IPS DF 4.7 (cell line): ENCODE measurements around the gene AP3S2.
"Not testable (repeated sequence)": the region's sequence is repeated elsewhere in the genome, so short reads cannot be mapped to it uniquely, and the experiment has no call there.

Source experiments
- DNase-seq: peaks from one replicate; pipeline ENCODE4 v3.0.0-alpha.2; 2013; ENCODE audit warnings: low spot score; ENCODE audit errors: extremely low read depth

AP3S2 gene

GRCh38 chr15:89864958-89865739 lies 28.6 kb downstream of the AP3S2 start:
- no peak for DNase-seq

DNA sequence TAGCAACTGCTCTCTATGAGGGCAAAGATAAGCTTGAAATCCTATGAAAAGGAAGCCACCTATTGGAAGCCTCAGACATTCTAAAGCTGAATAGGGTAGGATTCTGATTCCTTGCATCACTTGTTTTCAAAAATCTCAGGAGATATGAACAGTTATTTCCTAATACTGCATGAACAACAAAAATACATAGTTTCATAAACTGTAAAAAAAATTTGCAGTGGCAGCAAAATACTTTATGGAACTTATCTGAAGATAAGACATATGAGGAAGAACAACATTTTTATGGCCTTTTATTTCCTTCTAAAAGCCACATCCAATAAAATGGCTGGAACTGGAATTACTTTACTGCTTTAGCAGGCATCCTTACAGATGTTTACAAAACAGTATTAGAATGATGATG lies 29.9 kb downstream of the AP3S2 start:
- no peak for DNase-seq

GRCh38 chr15:89860891-89861290 lies 32.9 kb downstream of the AP3S2 start:
- DNase-seq = no peak

DNA sequence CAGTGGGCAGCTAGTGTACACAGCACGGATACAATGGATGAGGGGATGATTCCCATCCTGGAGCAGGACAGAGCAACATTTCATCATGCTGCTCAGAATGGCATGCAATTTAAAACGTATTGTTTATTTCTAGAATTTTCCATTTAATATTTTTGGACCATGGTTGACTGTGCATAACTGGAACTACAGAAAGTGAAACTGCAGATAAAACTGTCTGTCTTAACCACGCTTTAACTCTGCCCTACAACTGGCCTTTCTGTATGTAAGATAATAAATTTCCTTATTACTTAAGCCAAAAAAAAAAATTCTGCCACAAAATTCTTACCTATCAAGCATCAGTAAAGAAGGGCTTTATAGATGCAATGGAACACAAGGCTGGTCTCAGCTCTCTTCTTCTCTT lies 33.4 kb downstream of the AP3S2 start:
- no peak for DNase-seq

GRCh38 chr15:89858661-89859458 lies 34.9 kb downstream of the AP3S2 start:
- no peak for DNase-seq

DNA sequence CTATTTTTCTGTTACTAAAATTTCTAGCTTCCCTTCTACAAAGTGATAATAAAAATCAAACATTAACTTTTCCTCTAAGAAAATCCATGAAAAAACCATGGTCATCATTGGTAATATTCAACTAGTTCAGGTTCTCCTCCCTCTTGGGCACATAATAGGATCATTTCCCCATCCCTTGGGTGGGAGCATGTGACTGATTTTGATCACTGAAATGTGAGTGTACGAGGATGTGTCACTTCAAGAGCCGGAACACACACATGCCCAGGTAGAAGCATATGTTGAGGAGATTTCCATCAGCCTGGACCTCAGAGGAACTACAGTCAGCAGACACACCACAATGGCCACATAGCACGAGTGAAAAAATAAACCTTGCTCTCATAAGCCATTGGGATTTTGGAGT lies 36.1 kb downstream of the AP3S2 start:
- DNase-seq = no peak

GRCh38 chr15:89855948-89856347 lies 37.8 kb downstream of the AP3S2 start:
- DNase-seq = no peak

DNA sequence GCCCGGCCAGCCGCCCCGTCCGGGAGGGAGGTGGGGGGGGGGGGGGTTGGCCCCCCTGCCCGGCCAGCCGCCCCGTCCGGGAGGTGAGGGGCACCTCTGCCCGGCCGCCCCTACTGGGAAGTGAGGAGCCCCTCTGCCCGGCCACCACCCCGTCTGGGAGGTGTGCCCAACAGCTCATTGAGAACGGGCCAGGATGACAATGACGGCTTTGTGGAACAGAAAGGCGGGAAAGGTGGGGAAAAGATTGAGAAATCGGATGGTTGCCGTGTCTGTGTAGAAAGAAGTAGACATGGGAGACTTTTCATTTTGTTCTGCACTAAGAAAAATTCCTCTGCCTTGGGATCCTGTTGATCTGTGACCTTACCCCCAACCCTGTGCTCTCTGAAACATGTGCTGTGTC lies 38.9 kb downstream of the AP3S2 start:
- not testable (repeated sequence) for DNase-seq

DNA sequence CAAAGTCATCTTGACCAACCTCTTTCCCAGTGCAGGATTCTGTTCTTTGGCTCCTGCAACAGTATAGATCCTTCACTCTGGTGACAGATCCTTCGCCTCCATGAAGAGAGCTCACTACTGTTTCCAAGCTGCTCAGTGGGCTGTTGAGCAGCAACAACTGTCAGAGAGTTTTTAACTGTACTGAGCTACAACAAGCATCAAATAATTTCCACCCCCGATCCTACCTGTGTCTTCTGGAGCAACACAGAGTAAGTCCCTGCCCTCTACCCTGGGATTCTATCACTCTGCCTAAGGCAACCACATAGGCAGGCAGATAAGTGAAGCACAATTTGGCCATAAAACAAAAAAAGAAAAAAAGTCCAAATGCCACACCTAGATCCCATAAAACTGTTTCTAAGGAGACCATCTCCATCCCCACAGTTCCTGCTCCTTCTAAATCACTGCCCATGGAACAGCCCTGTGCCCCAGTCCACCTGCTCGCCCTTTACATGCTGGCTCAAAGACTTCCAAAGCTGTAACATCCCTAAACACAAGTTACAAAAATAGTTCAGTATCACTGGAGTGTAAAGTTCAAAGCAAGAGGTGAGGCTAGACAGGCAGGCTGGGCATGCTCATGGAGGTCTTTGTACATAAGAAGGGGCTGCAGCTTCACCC lies 41.3 kb downstream of the AP3S2 start:
- DNase-seq = no peak

- DNase-seq = no peak
These were observed 42.0 kb downstream of the AP3S2 start for GRCh38 chr15:89851673-89852341.

DNA sequence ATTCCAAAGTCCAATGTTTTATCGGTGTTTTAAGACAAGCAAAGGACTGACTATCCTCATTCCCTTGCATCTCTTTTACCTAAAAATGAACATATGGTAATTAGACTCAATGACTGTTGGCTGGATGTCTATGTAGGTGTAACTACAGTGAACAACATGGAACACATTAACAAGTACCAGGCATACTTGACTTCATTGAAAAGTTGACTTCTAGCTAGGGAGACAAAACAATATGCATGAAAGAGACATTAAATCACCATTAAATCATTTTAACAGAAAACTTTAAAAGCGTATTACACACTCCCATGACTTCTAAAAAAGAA lies 44.9 kb downstream of the AP3S2 start:
- no peak for DNase-seq

DNA sequence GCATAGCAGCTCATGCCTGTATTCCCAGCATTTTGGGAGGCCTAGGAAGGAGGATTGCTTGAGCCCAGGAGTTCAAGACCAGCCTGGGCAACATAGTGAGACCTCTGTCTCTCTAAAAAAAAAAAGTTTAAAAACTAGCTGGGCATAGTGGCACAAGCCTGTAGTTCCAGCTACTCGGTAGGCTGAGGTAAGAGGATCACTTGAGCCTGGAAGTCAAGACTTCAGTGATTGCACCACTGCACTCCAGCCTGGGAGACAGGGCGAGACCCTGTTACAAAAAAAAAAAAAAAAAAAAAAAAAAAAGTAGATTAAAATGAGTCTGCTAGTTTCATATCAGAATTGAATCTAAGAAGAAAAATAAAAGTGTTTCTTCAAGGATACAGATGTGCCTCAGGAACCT lies 46.7 kb downstream of the AP3S2 start:
- DNase-seq = no peak

GRCh38 chr15:89845305-89845893 lies 48.4 kb downstream of the AP3S2 start:
- no peak for DNase-seq

DNA sequence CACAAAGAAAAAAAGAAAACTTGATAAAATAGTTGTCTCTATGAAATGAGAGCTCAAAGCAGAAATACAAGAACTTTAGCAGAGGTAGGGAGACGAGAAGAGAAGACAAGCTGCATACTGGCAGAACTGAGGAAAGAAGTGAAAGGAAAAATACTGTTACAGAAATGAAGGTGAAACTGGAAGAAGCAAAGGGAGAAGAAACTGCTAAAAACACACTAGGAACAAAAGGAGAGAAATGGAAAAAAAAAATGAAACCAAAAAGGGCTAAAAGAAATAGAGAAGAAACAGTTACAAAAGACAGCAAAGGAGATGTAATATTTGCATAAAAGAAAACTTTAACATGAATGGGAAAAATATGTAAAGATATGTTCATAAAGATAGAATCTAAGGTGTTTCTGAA lies 51.8 kb downstream of the AP3S2 start:
- no peak for DNase-seq

DNA sequence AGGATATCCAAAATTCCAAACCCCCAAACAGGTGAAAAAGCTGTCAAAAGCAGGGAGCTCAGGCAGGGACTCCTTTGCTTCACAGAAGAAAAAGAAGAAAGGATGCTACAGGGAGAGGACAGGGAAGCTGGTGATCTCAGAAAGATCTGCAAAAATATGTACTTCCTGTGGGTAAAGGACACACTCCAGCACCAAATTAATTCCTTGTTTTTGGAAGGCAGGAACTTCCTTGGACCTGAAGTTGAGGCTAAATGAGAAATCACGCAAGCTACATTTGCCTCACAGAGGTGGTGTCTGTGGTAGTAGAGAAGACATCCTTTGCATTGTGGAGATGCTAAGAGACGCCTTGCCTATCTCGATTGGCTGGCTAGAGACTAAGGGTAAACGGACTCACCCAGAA lies 52.5 kb downstream of the AP3S2 start:
- no peak for DNase-seq

DNA sequence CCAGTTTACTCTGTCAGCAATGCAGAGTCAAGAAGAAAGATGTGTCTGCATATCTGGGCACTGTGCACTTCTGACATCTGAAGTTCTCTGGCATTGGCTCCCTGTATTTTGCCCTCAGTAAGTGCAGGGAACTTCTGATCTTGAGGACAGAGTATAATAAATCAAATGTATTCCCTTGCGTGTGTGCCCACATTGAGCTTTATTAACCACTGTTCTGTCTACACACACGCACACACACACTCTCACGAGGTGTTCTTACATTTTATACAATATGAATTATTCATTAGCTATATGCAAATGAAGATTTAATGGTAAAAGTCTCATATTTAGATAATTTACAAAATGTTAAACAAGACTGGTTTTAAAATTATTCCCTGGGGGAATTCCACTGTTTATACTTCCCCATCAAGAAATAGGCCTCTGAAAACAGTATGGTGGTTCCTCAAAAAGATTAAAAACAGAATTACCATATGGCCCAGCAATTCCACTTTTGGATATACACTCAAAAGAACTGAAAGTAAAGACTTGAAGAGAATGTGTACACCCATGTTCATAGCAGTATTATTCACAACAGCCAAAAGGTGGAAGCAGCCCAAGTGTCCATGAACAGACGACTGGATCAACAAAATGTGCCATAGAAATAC lies 54.5 kb downstream of the AP3S2 start:
- no peak for DNase-seq

- DNase-seq = no peak
These were observed 56.0 kb downstream of the AP3S2 start for GRCh38 chr15:89837830-89838178.

DNA sequence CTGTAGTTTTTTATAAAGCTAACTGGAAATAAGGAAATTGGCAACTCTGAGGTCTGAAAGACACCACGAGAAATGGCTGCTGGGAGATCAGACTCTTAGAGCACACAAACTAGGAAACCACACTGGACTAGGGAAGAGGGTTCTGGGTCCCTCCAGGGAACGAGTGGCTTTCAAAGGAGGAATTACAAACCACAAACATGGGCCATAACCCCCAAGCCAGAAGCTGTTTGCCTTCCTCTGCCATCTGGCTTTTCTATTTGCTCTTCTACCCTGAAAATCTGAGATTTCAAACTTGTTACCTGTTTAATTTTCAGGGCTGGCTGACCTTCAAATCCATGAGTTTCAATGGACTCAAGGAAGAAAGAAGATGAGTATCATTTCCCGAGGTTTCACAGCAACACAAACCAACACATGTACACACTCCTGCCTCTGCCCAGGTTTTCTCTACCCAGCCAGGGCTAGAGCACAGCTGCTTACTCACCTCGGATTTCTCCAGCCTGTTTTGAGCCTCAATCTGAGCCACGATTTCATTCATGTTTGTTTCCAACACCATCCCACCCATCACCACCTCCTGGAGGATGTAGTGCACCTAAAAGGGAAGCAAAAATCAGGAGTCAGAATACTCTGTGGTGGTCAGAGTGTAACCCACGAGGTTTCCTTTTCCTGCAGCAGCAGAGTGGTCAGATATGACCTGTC lies 56.5 kb downstream of the AP3S2 start:
- no peak for DNase-seq

DNA sequence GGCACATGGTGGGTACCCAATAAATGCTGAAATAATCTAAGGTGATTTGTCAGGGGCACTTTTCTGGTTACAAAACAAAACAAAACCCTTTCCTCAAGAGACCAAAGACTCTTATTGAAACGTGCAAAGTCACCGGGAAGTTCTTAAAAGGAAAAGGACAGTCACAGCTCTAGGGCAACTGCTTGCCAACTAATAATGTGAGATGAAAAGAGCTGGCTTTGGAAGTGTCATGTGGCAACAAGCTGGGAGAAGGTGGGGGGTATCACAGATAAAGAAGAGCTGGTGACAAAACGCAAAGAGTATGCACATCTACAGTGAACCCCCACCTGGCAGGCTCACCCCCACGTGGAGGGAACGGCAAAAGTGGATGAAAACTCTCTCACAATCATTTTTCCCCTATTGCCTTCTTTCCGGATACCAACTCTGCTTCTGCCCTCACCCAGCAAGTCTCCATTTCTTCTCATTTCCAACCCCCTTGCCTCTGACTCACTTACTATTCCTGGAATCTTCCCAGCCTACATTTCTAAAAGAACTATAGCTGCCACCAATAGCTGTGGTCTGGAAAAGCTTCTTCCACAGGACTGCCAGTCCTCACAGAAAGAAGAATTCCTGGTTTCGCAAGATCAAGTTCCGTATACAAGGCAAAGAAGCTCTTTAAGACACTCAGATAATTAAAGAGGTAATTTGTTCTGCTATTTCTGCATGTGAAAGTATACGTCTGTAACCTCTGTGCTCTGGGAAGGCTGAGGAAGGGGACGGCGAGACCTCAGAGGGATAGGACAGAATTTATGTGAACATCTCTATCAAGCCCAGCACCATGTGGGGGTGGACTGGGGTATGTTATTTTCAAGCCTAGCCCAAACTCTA lies 57.3 kb downstream of the AP3S2 start:
- no peak for DNase-seq

- DNase-seq = no peak
These were observed 58.6 kb downstream of the AP3S2 start for GRCh38 chr15:89835176-89835564.
